Smooth muscle cell (in vitro differentiated cells): ENCODE data around the gene PIAS1. TPM values are rescaled to one million over a fixed set of nuclear protein-coding genes. Genes with fewer than 3 reads are reported as not detected.
"Not testable (repeated sequence)": the region's sequence is repeated elsewhere in the genome, so short reads cannot be mapped to it uniquely, and the experiment has no call there.

Experiments
- DNase-seq: peaks from one replicate; lab custom pipeline; 2025; ENCODE audit not compliant: unreplicated experiment; lab: John Stamatoyannopoulos, UW
- H2AFZ ChIP-seq: fragments of 200-600 bp; sonication (generic); 2 replicates; pipeline ENCODE4 v1.6.0; 2016; ENCODE audit warnings: antibody characterized with exemption, low read depth, mild to moderate bottlenecking
- H3F3A ChIP-seq: fragments of 200-600 bp; sonication (generic); 2 replicates; pipeline ENCODE4 v1.6.0; 2017; ENCODE audit warnings: antibody characterized with exemption, low read depth
- H3K27ac ChIP-seq: fragments of 200-600 bp; sonication (generic); 2 replicates; pipeline ENCODE4 v1.5.1; 2016; ENCODE audit warnings: low read depth, mild to moderate bottlenecking
- H3K27me3 ChIP-seq: fragments of 200-600 bp; sonication (generic); 2 replicates; pipeline ENCODE4 v1.6.1; 2016; ENCODE audit warnings: low read depth, mild to moderate bottlenecking
- H3K36me3 ChIP-seq: fragments of 200-600 bp; sonication (generic); 2 replicates; pipeline ENCODE4 v1.5.1; 2016; ENCODE audit warnings: low read depth
- H3K4me1 ChIP-seq: fragments of 200-600 bp; sonication (generic); 2 replicates; pipeline ENCODE4 v1.5.1; 2016; ENCODE audit warnings: low read depth
- H3K4me2 ChIP-seq: fragments of 200-600 bp; sonication (generic); 2 replicates; pipeline ENCODE4 v1.6.0; 2016; ENCODE audit warnings: mild to moderate bottlenecking
- H3K4me3 ChIP-seq: fragments of 200-600 bp; sonication (generic); 2 replicates; pipeline ENCODE4 v1.5.1; 2016; ENCODE audit warnings: mild to moderate bottlenecking
- H3K79me2 ChIP-seq: fragments of 200-600 bp; sonication (generic); 2 replicates; pipeline ENCODE4 v1.6.0; 2016; ENCODE audit warnings: low read depth, mild to moderate bottlenecking
- H3K9ac ChIP-seq: fragments of 200-600 bp; sonication (generic); 2 replicates; pipeline ENCODE4 v1.6.0; 2016; ENCODE audit warnings: low read depth
- H3K9me3 ChIP-seq: fragments of 200-600 bp; sonication (generic); replicated peaks from 2 replicates; pipeline ENCODE4 v1.5.1; 2016; ENCODE audit warnings: low read depth
- H4K20me1 ChIP-seq: fragments of 200-600 bp; sonication (generic); 2 replicates; pipeline ENCODE4 v1.6.0; 2016; ENCODE audit warnings: low read depth
- WGBS: methylation state at CpG from one replicate; pipeline ENCODE4 v1.1.7; 2016; ENCODE audit warnings: low lambda C conversion rate; 5-methylcytosine and 5-hydroxymethylcytosine counted together
- polyA plus RNA-seq: library from polyadenylated mRNA; unstranded; fragments of >200 nt; fragmentation: Nextera tagmentation; extraction: Ambion mirVana; gene quantifications from 2 replicates; pipeline ENCODE4 v1.2.1, GENCODE V29; 2016
- total RNA-seq: library from RNA; depleted of rRNA; stranded (reverse); fragments of >200 nt; gene quantifications from 2 replicates; pipeline ENCODE4 v1.2.3, GENCODE V29; 2014
- TF ChIP-seq, protein P1 (sequence below): fragments of 200-600 bp; sonication (generic); IDR thresholded peaks from 2 replicates; pipeline ENCODE4 v1.5.1; 2017; ENCODE audit warnings: borderline replicate concordance, mild to moderate bottlenecking, antibody characterized with exemption; ENCODE audit not compliant: insufficient read depth, poor library complexity, severe bottlenecking

The PIAS1 gene
- total and polyA plus RNA-seq, 2 experiments from 2014 or later = 46.4 to 56.1 TPM

- WGBS = 83% methylated on average over 3 of the region's 3 CpGs
- H3K79me2 ChIP-seq = no peaks in the 10 kb centered on the region
- no peak overlapping the region for H3K9ac ChIP-seq
- no peak overlapping the region for H2AFZ ChIP-seq
- DNase-seq = no peak
- TF ChIP-seq, protein P1, sequence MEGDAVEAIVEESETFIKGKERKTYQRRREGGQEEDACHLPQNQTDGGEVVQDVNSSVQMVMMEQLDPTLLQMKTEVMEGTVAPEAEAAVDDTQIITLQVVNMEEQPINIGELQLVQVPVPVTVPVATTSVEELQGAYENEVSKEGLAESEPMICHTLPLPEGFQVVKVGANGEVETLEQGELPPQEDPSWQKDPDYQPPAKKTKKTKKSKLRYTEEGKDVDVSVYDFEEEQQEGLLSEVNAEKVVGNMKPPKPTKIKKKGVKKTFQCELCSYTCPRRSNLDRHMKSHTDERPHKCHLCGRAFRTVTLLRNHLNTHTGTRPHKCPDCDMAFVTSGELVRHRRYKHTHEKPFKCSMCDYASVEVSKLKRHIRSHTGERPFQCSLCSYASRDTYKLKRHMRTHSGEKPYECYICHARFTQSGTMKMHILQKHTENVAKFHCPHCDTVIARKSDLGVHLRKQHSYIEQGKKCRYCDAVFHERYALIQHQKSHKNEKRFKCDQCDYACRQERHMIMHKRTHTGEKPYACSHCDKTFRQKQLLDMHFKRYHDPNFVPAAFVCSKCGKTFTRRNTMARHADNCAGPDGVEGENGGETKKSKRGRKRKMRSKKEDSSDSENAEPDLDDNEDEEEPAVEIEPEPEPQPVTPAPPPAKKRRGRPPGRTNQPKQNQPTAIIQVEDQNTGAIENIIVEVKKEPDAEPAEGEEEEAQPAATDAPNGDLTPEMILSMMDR = no peak
- H3F3A ChIP-seq = no peaks in the 10 kb centered on the region
- no peaks in the 10 kb centered on the region for H3K9me3 ChIP-seq
- H3K4me3 ChIP-seq = no peak overlapping the region
- no peaks in the 10 kb centered on the region for H3K27me3 ChIP-seq
- H3K36me3 ChIP-seq = no peaks in the 10 kb centered on the region
- peaks cover 13% of the 10 kb centered on the region for H3K4me1 ChIP-seq
- no peak overlapping the region for H3K27ac ChIP-seq
- no peak overlapping the region for H3K4me2 ChIP-seq
- no peaks in the 10 kb centered on the region for H4K20me1 ChIP-seq
These were observed 147.8 kb downstream of the PIAS1 start for GRCh38 chr15:68201879-68202261.

GRCh38 chr15:68202994-68203393 is 148.9 kb downstream of the PIAS1 start:
- not testable (repeated sequence) for H3K27ac ChIP-seq, H4K20me1 ChIP-seq, H3K79me2 ChIP-seq, DNase-seq, H3K27me3 ChIP-seq, H2AFZ ChIP-seq, H3K36me3 ChIP-seq, H3F3A ChIP-seq, H3K4me3 ChIP-seq, H3K9me3 ChIP-seq, H3K4me2 ChIP-seq, H3K9ac ChIP-seq
- peaks cover 13% of the 10 kb centered on the region for H3K4me1 ChIP-seq
- WGBS = 97% methylated on average over 7 of the region's 7 CpGs

DNA sequence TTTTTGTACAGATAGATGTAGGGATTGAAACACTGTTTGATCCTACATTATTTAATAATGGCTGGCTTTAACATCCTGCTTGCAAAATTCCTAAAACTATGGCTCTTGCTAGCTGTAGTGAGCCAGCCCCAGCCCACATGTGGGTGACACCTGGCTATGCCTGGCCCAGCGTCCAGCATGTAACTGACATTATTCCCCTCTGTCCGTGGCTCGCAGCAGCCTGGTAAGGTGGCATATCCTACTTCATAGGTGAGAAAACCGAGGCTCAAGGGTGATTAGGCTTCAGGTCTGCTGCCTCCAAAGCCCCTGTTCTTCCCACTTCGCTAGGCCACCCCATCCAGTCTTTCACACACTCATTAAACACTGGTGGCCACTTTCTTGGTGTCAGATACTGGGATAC is 149.4 kb downstream of the PIAS1 start:
- H3K4me2 ChIP-seq = no peak overlapping the region
- no peak overlapping the region for H3K4me3 ChIP-seq
- WGBS = 98% methylated on average over 5 of the region's 5 CpGs
- H3K4me1 ChIP-seq = peaks cover 13% of the 10 kb centered on the region
- no peaks in the 10 kb centered on the region for H3K27me3 ChIP-seq
- no peaks in the 10 kb centered on the region for H3K9me3 ChIP-seq
- no peak overlapping the region for H2AFZ ChIP-seq
- no peaks in the 10 kb centered on the region for H3K36me3 ChIP-seq
- TF ChIP-seq, protein P1 = no peak
- no peaks in the 10 kb centered on the region for H3F3A ChIP-seq
- H3K79me2 ChIP-seq = no peaks in the 10 kb centered on the region
- no peak for DNase-seq
- H3K27ac ChIP-seq = no peak overlapping the region
- no peak overlapping the region for H3K9ac ChIP-seq
- no peaks in the 10 kb centered on the region for H4K20me1 ChIP-seq

- no peaks in the 10 kb centered on the region for H3F3A ChIP-seq
- no peak overlapping the region for H3K4me2 ChIP-seq
- H3K4me1 ChIP-seq = peaks cover 13% of the 10 kb centered on the region
- H4K20me1 ChIP-seq = no peaks in the 10 kb centered on the region
- 98% methylated on average over 5 of the region's 5 CpGs for WGBS
- no peak overlapping the region for H3K9ac ChIP-seq
- H3K9me3 ChIP-seq = no peaks in the 10 kb centered on the region
- no peak for DNase-seq
- H2AFZ ChIP-seq = no peak overlapping the region
- TF ChIP-seq, protein P1 = no peak
- no peaks in the 10 kb centered on the region for H3K36me3 ChIP-seq
- no peaks in the 10 kb centered on the region for H3K79me2 ChIP-seq
- H3K4me3 ChIP-seq = peak overlapping the region; percentile 32
- H3K27ac ChIP-seq = no peak overlapping the region
- H3K27me3 ChIP-seq = no peaks in the 10 kb centered on the region
These were observed 149.8 kb downstream of the PIAS1 start for GRCh38 chr15:68203956-68204355.
